ENCODE data around the gene GADD45GIP1. TPM values are rescaled to one million over a fixed set of nuclear protein-coding genes. Genes with fewer than 3 reads are reported as not detected.

The GADD45GIP1 gene
- total RNA-seq, 3 donors from 2014 or later = 10.0 to 16.4 (median 14.1) TPM

- intact Hi-C loops (cut with DNase I, micrococcal nuclease) = no loop called here
- DNase-seq = no peak
- no peak for TF ChIP-seq CTCF (IDR thresholded peaks at IDR 0.05)
- peaks cover under 1% of the 10 kb centered on the region for H3K4me1 ChIP-seq (ENCODE audit: low read depth)
- ATAC-seq = peak; percentile 91
- no peaks in the 10 kb centered on the region for H3K9me3 ChIP-seq
- H3K36me3 ChIP-seq (ENCODE audit: low read depth) = no peaks in the 10 kb centered on the region
- no peak overlapping the region for H3K4me3 ChIP-seq
These were observed 49.9 kb downstream of the GADD45GIP1 start for GRCh38 chr19:12907166-12907565.

Small RNA genes within 50 kb of the gene (microRNA-seq; reads per million reads assigned to microRNA genes)
- gene MIR5695 (not detected), gene MIR6515 (1.4 reads per million)

Other genes starting within 250 kb of the GADD45GIP1 start
- 10 to 100 TPM; 48.9 to 73.3 (median 66.9) TPM for gene TNPO2, start 233.3 kb downstream of the GADD45GIP1 start, total RNA-seq
- 100 to 1,000 TPM; 122 to 164 (median 146) TPM for gene TRIR, start 222.5 kb downstream of the GADD45GIP1 start, total RNA-seq
- gene GET3, start 219.7 kb downstream of the GADD45GIP1 start, total RNA-seq = 10 to 100 TPM; 44.8 to 70.5 (median 50.0) TPM
- gene BEST2, start 205.4 kb downstream of the GADD45GIP1 start, total RNA-seq = 100 to 1,000 TPM in 1 of 3 donors, 10 to 100 TPM in 2; 29.0 to 167 (median 32.2) TPM
- gene HOOK2, start 181.7 kb downstream of the GADD45GIP1 start, total RNA-seq = 10 to 100 TPM; 52.2 to 91.9 (median 69.0) TPM
- gene JUNB, start 165.7 kb downstream of the GADD45GIP1 start, total RNA-seq = 100 to 1,000 TPM; 170 to 191 (median 191) TPM
- 100 to 1,000 TPM; 225 to 266 (median 256) TPM for gene PRDX2, start 155.4 kb downstream of the GADD45GIP1 start, total RNA-seq
- 10 to 100 TPM in 1 of 3 donors, 1 to 10 TPM in 2; 1.5 to 10.4 (median 2.7) TPM for gene THSD8, start 155.2 kb downstream of the GADD45GIP1 start, total RNA-seq
- gene RNASEH2A, start 150.6 kb downstream of the GADD45GIP1 start, total RNA-seq = 10 to 100 TPM in 1 of 3 donors, 1 to 10 TPM in 2; 5.5 to 12.4 (median 6.5) TPM
- gene RTBDN, start 122.6 kb downstream of the GADD45GIP1 start, total RNA-seq = 1 to 10 TPM in 1 of 3 donors, under 1 TPM in 1, not detected in 1; 0.87 to 1.7 TPM
- 1 to 10 TPM in 2 of 3 donors, under 1 TPM in 1; 0.69 to 4.1 (median 1.2) TPM for gene MAST1, start 118.7 kb downstream of the GADD45GIP1 start, total RNA-seq
- 10 to 100 TPM; 22.8 to 31.8 (median 30.3) TPM for gene DNASE2, start 75.8 kb downstream of the GADD45GIP1 start, total RNA-seq
- gene KLF1, start 70.0 kb downstream of the GADD45GIP1 start, total RNA-seq = not detected
- 10 to 100 TPM; 24.2 to 27.2 (median 24.7) TPM for gene GCDH, start 66.1 kb downstream of the GADD45GIP1 start, total RNA-seq
- 1 to 10 TPM in 1 of 3 donors, not detected in 2; 1.2 TPM for gene SYCE2, start 37.9 kb downstream of the GADD45GIP1 start, total RNA-seq
- gene FARSA, start 23.5 kb downstream of the GADD45GIP1 start, total RNA-seq = 10 to 100 TPM; 44.1 to 54.0 (median 48.1) TPM
- gene CALR, start 18.6 kb downstream of the GADD45GIP1 start, total RNA-seq = 100 to 1,000 TPM; 433 to 945 (median 637) TPM
- gene RAD23A, start 11.4 kb downstream of the GADD45GIP1 start, total RNA-seq = 100 to 1,000 TPM in 1 of 3 donors, 10 to 100 TPM in 2; 76.4 to 117 (median 81.4) TPM
- gene DAND5, start 12.4 kb upstream of the GADD45GIP1 start, total RNA-seq = 1 to 10 TPM in 1 of 3 donors, under 1 TPM in 1, not detected in 1; 0.34 to 1.1 TPM
- 100 to 1,000 TPM in 1 of 3 donors, 10 to 100 TPM in 2; 59.4 to 238 (median 64.6) TPM for gene NFIX, start 38.3 kb upstream of the GADD45GIP1 start, total RNA-seq
- gene LYL1, start 145.6 kb upstream of the GADD45GIP1 start, total RNA-seq = 1 to 10 TPM; 1.7 to 7.6 (median 4.7) TPM
- gene TRMT1, start 159.5 kb upstream of the GADD45GIP1 start, total RNA-seq = 10 to 100 TPM; 26.6 to 37.9 (median 30.0) TPM
- 10 to 100 TPM; 42.2 to 58.9 (median 54.1) TPM for gene NACC1, start 161.0 kb upstream of the GADD45GIP1 start, total RNA-seq
- 10 to 100 TPM; 48.2 to 59.7 (median 49.3) TPM for gene STX10, start 193.2 kb upstream of the GADD45GIP1 start, total RNA-seq
- gene IER2, start 193.2 kb upstream of the GADD45GIP1 start, total RNA-seq = 100 to 1,000 TPM; 101 to 117 (median 112) TPM

All from mucosa of descending colon (tissue), 3 donors.